ENCODE measurements around the gene THSD7A. TPM values are rescaled to one million over a fixed set of nuclear protein-coding genes. Genes with fewer than 3 reads are reported as not detected.

The THSD7A gene
- total RNA-seq, 1 donor from 2014 or later, result 0.35 TPM

DNA sequence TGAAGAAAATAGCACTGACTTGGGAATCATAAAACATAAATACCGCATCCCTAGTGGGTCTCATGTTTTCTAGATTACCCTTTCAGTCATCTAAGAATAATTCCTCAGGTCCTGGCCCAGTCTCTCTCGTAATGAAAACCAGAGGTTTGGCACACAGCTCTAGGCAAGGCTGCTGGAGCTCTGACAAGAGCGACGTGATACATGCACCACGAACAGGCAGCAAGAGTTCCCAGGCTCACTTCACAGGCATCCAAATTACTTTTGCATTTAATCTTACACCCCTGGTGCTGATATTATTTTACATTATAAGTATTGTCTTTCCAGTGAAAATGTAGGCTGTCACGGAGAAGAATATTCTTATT lies 105.2 kb downstream of the THSD7A start:
- no peak overlapping the region for H3K4me3 Mint-ChIP-seq (ENCODE audit: unreplicated experiment)
- peaks cover 2% of the 10 kb centered on the region for H3K9me3 Mint-ChIP-seq (ENCODE audit: low read depth)
- TF ChIP-seq, protein P1, sequence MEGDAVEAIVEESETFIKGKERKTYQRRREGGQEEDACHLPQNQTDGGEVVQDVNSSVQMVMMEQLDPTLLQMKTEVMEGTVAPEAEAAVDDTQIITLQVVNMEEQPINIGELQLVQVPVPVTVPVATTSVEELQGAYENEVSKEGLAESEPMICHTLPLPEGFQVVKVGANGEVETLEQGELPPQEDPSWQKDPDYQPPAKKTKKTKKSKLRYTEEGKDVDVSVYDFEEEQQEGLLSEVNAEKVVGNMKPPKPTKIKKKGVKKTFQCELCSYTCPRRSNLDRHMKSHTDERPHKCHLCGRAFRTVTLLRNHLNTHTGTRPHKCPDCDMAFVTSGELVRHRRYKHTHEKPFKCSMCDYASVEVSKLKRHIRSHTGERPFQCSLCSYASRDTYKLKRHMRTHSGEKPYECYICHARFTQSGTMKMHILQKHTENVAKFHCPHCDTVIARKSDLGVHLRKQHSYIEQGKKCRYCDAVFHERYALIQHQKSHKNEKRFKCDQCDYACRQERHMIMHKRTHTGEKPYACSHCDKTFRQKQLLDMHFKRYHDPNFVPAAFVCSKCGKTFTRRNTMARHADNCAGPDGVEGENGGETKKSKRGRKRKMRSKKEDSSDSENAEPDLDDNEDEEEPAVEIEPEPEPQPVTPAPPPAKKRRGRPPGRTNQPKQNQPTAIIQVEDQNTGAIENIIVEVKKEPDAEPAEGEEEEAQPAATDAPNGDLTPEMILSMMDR (IDR thresholded peaks at IDR 0.05), result no peak
- H3K4me1 Mint-ChIP-seq (ENCODE audit: low read depth), result no peaks in the 10 kb centered on the region
- no peaks in the 10 kb centered on the region for H3K36me3 Mint-ChIP-seq (ENCODE audit: low read depth)
- peaks cover 6% of the 10 kb centered on the region for H3K27me3 Mint-ChIP-seq (ENCODE audit: low read depth)
- H3K27ac Mint-ChIP-seq (ENCODE audit: unreplicated experiment), result no peak overlapping the region
- no peak for DNase-seq (ENCODE audit: low spot score)

DNA sequence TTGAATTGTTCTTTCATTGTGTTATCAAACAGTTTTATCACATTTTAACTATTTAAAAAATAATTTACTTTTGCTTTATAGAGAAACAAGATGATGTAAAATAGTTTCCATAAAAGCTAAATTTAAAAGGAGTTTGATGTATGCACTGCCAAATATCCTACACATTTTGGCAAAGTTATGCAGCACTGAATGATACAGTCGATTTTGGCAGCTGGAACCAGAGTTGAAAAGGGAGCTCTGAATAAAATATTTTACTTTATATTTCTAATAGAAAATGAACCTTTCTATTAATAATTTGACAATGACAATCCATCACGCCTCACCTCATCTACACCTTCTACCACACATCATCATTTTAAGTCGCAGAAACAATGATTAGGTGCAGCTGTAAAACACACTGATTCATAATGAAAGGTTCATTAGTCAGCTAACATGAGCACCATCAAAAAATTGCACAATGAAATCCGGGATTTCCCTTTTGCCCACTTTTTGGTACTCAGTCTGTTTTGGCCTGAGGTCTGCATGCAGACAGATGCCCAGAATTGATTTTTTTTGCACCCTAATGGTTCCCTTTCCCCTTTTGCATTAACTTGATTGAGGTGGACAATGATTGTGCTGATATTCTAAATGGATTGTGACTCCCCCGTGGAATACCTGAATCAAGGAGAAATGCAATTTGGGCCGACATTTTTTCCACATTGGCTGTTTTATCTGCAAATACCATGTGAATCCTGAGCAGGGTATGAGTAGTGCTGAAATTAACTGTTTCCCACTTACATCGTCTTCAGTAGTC lies 105.8 kb downstream of the THSD7A start:
- DNase-seq (ENCODE audit: low spot score), result no peak
- no peaks in the 10 kb centered on the region for H3K4me1 Mint-ChIP-seq (ENCODE audit: low read depth)
- H3K4me3 Mint-ChIP-seq (ENCODE audit: unreplicated experiment), result no peak overlapping the region
- TF ChIP-seq, protein P1 (IDR thresholded peaks at IDR 0.05), result no peak
- no peak overlapping the region for H3K27ac Mint-ChIP-seq (ENCODE audit: unreplicated experiment)
- peaks cover 2% of the 10 kb centered on the region for H3K9me3 Mint-ChIP-seq (ENCODE audit: low read depth)
- H3K27me3 Mint-ChIP-seq (ENCODE audit: low read depth), result peaks cover 3% of the 10 kb centered on the region
- no peaks in the 10 kb centered on the region for H3K36me3 Mint-ChIP-seq (ENCODE audit: low read depth)

DNA sequence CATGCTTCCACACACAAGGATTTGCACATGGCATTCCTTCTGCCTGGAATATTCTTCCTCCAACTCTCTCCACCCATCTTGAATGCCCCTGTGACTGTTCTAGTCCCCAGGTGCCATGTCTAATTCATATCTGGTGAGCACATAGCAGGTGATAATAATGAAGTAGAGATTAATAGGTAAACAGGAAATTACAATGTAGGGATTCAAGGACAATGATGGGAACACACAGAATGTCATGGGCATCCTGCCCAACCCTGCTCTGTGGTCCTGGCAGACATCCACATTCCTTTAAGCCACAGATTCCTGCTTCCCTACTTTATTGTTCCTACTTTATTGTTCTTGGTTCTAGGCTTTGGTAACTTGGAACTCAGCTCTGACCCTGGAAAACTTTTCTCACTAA lies 115.8 kb downstream of the THSD7A start:
- H3K27me3 Mint-ChIP-seq (ENCODE audit: low read depth), result no peaks in the 10 kb centered on the region
- no peaks in the 10 kb centered on the region for H3K36me3 Mint-ChIP-seq (ENCODE audit: low read depth)
- no peak for DNase-seq (ENCODE audit: low spot score)
- no peaks in the 10 kb centered on the region for H3K9me3 Mint-ChIP-seq (ENCODE audit: low read depth)
- no peak overlapping the region for H3K4me3 Mint-ChIP-seq (ENCODE audit: unreplicated experiment)
- no peak overlapping the region for H3K27ac Mint-ChIP-seq (ENCODE audit: unreplicated experiment)
- TF ChIP-seq, protein P1 (IDR thresholded peaks at IDR 0.05), result no peak
- H3K4me1 Mint-ChIP-seq (ENCODE audit: low read depth), result peaks cover 14% of the 10 kb centered on the region

DNA sequence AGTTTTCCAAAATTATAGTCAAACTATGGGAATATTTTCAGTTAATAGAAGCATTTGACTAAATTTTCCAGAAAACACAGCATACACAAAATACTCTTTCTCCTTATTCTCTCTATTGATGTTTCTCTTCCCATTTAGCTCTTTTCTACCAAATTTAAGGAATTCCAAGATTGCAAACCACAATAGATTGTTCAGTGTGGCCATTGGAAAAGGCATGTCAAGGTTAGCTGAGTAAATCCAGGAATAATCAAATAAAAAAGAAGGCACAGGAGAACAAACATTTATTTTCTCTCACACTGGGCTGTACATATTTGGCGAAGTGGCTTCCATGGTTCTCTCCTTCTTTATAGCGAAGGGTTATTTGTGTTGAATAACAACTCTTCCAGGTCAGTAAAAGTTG lies 117.3 kb downstream of the THSD7A start:
- no peak for DNase-seq (ENCODE audit: low spot score)
- Mint-ChIP-seq H3K27me3 (ENCODE audit: low read depth) (no peaks in the 10 kb centered on the region), H3K27ac (ENCODE audit: unreplicated experiment) (no peak overlapping the region), H3K4me1 (ENCODE audit: low read depth) (peaks cover 14% of the 10 kb centered on the region), H3K36me3 (ENCODE audit: low read depth) (no peaks in the 10 kb centered on the region), H3K9me3 (ENCODE audit: low read depth) (no peaks in the 10 kb centered on the region), H3K4me3 (ENCODE audit: unreplicated experiment) (no peak overlapping the region)
- TF ChIP-seq, protein P1 (IDR thresholded peaks at IDR 0.05), result no peak

DNA sequence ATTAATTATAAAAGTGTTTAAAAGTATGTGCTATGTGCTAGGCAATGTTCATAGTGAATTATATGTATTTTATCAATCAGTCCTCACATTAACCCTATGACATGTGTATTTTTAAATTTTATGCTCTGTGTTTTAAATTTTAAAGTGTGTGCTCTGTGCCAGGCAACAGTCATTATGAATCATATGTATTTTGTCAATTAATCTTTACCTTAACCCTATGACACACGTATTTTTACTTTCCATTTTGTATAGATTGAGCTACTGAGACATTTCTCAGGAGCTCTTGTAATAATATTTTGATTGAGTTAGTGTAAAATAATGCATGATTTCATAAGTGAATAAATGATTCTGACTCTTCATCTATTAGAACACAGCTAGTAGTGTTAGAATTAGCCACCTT lies 117.8 kb downstream of the THSD7A start:
- DNase-seq (ENCODE audit: low spot score), result no peak
- H3K4me1 Mint-ChIP-seq (ENCODE audit: low read depth), result peaks cover 14% of the 10 kb centered on the region
- no peaks in the 10 kb centered on the region for H3K9me3 Mint-ChIP-seq (ENCODE audit: low read depth)
- no peak overlapping the region for H3K4me3 Mint-ChIP-seq (ENCODE audit: unreplicated experiment)
- TF ChIP-seq, protein P1 (IDR thresholded peaks at IDR 0.05), result no peak
- no peaks in the 10 kb centered on the region for H3K36me3 Mint-ChIP-seq (ENCODE audit: low read depth)
- no peaks in the 10 kb centered on the region for H3K27me3 Mint-ChIP-seq (ENCODE audit: low read depth)
- no peak overlapping the region for H3K27ac Mint-ChIP-seq (ENCODE audit: unreplicated experiment)

Measured in chondrocyte (in vitro differentiated cells).